Activated CD4-positive, alpha-beta T cell treated with anti-CD3 and anti-CD28 coated beads for 48 hours (primary cell): Measurements from ENCODE around the gene RXYLT1.

Source experiments
- DNase-seq: peaks from one replicate; pipeline ENCODE4 v3.0.0-alpha.2; 2020

RXYLT1 gene

DNA sequence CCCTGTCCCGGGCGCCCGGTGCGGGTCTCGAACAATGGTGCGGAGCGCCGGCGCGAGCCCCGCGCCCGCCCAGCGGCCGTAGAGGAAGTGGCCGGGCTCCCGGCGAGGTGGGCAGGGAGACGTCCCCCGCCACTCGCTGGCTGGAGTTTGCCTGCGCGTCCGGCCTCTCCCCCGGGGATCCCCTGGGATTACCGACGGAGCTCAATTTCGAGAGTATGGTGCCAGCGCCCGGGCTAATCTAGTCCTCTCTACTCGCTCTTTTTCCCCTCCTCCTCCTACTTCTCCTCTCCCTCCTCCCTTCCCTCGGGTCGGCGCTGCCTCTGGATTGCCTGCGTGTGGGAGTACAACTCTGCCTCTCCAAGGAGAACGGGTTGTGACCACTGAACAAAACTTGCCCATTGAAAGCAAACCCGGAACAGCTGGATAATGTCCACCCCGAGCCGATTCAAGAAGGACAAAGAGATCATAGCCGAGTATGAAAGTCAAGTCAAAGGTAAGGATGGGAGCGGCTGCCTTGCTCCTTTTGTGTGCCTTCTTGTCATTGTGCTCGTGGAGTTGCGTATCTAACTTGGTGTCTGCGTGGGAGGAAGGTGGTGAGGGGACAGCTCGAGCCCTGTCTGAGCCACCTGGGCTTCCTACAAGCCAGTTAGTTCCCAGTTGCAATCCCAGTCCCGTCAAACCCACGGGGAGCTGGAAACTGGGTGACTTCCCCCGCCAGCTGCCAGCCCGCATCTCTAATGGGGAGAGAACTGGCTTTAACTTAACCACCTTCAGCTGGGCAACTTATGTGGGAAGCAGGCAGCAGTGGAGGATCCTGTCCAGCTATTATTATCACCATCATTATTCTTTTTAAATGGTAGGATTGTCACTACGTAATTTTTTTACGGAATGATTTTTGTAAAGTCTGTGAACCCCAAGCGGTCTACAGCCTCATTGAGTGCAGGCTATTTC, 65.0 kb downstream of the RXYLT1 start, which contains the start of gene SRGAP1:
SRGAP1 (plus strand) TSS at position 310 of the 951 bp plus-strand sequence; CDS start at position 427, 117 bp downstream.
- DNase-seq = no peak

DNA sequence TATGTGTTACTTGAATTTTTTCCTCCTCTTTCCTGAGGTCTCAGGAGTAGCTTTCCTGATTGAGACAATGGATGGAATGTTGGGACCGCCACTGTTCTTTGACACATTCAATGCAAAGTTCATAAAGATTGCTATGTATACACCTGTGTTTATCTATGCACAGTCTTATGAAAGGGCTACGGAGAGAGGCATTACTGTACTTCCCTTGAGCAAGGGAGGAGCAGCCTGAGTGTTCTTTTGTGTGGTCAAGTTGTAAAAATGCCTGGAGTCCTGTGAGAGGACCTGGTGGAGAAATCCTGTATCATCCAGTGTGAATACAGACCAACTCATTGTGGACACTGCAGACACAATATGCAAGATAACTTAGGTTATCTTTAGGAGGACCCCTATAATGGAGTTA, 66.0 kb downstream of the RXYLT1 start:
- no peak for DNase-seq

DNA sequence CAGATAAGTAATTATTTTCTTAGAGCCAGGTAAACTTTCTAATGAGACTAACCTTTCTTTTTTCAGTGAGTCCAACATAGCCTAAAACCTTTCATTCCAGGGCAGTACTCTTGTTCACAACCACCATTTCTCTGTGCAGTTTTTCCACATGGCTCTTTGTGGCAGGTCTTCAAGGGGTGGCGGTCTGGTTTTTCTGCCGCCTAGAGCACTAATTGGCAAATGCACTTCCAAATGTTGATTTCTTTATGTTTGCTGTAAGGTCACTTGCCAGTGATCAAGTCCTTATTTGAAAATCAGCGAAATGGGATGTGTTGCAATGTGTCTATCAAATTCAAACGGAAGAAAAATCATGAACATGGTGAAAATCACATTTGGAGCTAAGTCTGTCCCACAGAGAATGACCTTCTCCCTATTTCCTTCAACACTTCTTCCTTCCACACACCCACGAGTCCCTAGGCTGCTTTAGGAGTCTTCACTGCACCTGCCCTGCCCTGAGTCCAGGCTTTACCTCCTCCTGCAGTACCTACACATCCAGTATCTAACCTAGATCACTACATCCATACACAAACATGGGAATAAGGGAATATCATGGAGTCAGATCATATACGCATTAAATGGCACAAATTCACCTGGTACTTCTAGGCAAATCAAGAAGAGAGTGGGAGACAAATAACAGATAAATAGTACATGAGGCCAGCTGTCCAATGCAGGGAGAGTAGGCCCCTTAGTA, 66.7 kb downstream of the RXYLT1 start:
- DNase-seq = no peak

DNA sequence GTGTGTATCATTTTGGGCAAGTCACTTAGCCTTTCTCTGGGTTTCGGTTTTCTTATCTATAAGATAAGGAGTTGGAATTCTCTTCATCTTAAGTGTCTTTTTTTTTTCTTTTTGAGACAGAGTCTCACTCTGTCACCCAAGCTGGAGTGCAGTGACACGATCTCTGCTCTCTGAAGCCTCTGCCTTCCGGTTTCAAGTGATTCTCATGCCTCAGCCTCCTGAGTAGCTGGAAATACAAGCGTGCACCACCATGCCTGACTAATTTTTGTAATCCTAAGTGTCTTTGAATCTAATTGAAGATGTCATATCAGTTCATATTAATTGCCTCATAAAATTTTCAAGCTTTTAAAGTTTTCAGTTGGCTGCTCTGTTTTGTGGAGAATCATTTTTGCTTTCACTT, 68.7 kb downstream of the RXYLT1 start:
- DNase-seq = no peak

DNA sequence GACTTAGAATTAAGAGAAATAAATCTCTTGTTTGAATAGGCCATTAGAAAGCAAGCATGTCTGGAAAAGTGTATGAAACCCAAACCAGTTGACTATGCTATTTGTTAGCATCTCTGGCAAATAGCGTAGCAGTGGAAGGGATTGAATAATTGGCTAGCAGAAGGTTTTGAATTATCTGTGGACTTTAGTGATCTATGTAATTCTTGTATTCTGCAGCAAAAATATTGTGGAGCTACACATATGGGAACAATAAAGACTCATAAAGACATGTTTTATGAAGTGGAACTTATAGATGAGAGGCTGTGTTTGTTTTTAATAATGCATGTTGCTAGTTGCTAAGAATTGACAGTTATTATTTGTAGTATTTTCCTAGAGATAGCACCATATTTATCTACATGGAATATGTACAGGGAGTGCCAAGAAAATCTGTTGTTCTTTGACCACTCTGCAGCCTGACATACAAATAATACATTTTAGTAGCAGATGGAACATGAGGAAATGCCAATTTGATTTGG, 69.5 kb downstream of the RXYLT1 start:
- DNase-seq = no peak

DNA sequence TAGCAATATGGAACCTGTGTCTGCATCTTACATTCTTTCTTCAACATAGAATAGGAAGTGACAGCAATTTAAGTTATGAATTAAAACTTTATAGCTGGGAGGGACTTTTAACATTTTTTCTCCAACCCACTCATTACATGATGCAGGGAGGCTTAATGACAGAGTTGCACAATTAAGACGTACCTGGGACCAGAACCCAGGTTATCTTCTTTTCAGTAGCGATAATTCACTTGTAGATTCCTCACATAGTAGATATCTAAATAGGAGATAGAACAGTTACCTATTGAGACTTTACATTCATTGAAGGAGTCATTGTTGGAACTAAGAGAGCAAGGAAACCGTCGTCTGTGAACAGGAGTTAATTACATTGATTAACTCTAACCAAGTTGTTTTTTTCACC, 69.9 kb downstream of the RXYLT1 start:
- DNase-seq = no peak

DNA sequence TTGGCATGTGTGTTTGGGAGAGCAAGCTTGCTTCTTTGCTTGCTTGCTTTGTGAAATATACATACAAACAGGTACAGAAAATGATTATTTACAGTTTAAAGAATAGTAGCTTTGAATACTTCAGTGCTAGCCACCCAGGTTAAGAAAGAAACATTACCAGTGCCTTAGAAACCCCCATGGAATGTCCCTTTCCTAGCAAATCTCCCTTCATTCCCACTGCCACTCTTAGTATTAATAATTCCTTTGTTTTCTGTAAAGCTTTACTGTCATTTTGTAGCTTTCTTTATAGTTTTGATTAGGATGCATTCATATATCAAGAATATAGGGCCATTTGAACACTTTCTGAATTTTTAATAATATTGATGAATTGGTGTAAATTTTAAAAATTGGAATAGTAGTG, 74.3 kb downstream of the RXYLT1 start:
- DNase-seq = no peak

DNA sequence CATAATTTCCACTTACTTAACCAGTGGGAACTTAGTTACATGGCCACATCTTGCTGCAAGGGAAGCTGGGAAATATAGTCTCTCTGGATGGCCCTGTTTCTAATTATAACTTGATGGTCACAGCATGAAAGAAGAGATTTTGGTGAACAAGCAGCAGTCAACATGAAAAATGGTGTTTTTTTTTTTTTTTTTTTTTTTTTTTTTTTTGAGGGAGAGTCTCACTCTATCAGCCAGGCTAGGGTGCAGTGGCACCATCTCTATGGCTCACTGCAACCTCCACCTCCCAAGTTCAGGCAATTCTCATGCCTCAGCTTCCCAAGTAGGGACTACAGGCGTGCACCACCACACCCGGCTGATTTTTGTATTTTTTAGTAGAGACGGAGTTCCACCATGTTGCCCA, 75.6 kb downstream of the RXYLT1 start:
- no peak for DNase-seq

DNA sequence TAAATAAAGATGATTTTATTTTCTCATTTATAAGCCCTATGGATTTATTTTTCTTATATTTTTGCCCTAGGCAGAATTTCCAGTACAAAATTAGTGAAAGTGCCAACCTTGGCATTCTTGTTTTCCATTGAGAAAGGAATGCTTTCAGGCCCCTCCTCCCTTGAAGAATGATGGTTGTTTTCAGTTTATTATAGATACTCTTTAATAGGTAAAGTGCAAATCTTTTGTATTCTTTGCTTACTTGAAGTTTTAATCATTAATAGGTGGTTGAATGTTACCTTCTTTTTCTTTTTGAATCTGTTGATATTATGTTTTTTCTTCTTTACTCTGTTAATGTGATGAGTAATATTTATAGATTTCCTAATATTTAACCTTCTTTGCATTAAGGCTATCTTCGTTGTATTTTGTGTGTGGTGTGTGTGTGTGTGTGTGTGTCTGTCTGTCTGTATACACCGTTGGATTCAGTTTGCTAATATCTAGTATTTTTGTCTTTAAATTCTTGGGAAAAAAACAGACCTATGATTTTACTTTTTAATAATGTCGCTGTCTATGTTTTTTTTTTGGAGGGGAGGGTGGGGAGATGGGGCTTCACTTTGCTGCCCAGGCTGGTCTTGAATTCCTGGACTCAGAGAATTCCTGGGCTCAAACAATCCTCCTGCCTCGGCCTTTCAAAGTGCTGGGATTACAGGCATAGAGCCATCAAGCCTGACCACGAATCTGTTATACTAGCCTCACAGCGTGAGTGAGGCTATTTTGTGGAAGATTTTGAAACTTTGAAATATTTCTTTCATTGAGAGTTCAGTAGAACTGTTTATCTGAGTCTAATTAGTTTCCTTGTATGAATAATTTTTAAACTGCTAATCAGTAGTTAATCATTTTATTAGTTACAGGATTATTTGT, 78.3 kb downstream of the RXYLT1 start:
- DNase-seq = no peak
